Mesenchymal stem cell (in vitro differentiated cells and primary cell): Measurements from ENCODE around the gene LTB4R.
A peak's percentile ranks its signal among the peaks of the same experiment; 100 is the strongest.

ENCODE experiments used
- DNase-seq: peaks from one replicate; pipeline ENCODE4 v3.0.0-alpha.2; 2013
- H2AFZ ChIP-seq: one replicate; pipeline ENCODE4 v1.6.1; 2013; ENCODE audit warnings: low read depth, mild to moderate bottlenecking, control low read depth, inconsistent platforms, low read length, moderate library complexity
- H2AK5ac ChIP-seq: 2 replicates; pipeline ENCODE4 v1.6.1; 2013; ENCODE audit warnings: low read length, moderate library complexity, mild to moderate bottlenecking, inconsistent platforms; ENCODE audit not compliant: severe bottlenecking
- H2BK120ac ChIP-seq: one replicate; pipeline ENCODE4 v1.6.1; 2013; ENCODE audit warnings: low read depth, mild to moderate bottlenecking, inconsistent platforms, low read length, moderate library complexity
- H2BK12ac ChIP-seq, 2 experiments: one replicate each; pipeline ENCODE4 v1.6.1; 2013; ENCODE audit warnings: inconsistent platforms in 2 of 2, low read length in 2 of 2, mild to moderate bottlenecking in 2 of 2, moderate library complexity in 2 of 2, control low read depth in 1 of 2
- H2BK15ac ChIP-seq: one replicate; pipeline ENCODE4 v1.6.1; 2013; ENCODE audit warnings: mild to moderate bottlenecking, low read depth, inconsistent platforms; ENCODE audit not compliant: poor library complexity, severe bottlenecking
- H2BK5ac ChIP-seq: 2 replicates; pipeline ENCODE4 v1.6.1; 2013; ENCODE audit warnings: low read depth, mild to moderate bottlenecking, low read length, control low read depth, inconsistent platforms; ENCODE audit not compliant: poor library complexity, severe bottlenecking
- H3K14ac ChIP-seq, 2 experiments: one replicate each; pipeline ENCODE4 v1.6.1; 2013; ENCODE audit warnings: inconsistent platforms in 2 of 2, low read length in 2 of 2, control low read depth in 1 of 2, mild to moderate bottlenecking in 1 of 2, moderate library complexity in 1 of 2
- H3K18ac ChIP-seq, 2 experiments: one replicate each; pipeline ENCODE4 v1.6.1; 2013; ENCODE audit warnings: inconsistent platforms in 2 of 2, low read length in 2 of 2, control low read depth in 1 of 2, low read depth in 1 of 2, mild to moderate bottlenecking in 1 of 2
- H3K23ac ChIP-seq, 2 experiments: one replicate each; pipeline ENCODE4 v1.6.1; 2013; ENCODE audit warnings: inconsistent platforms in 2 of 2, low read length in 2 of 2, mild to moderate bottlenecking in 2 of 2, moderate library complexity in 2 of 2, control low read depth in 1 of 2
- H3K27ac ChIP-seq: 2 replicates; pipeline ENCODE4 v1.5.1; 2013; ENCODE audit warnings: mild to moderate bottlenecking, moderate library complexity, low read length, control low read depth, inconsistent platforms; ENCODE audit not compliant: poor library complexity, severe bottlenecking
- H3K27me3 ChIP-seq, 2 experiments: 2 replicates each; pipeline versions ENCODE4 v1.6.1 to v1.7.0; 2013; ENCODE audit warnings: low read length in 2 of 2, mild to moderate bottlenecking in 2 of 2, moderate library complexity in 2 of 2, control low read depth in 1 of 2, inconsistent platforms in 1 of 2; ENCODE audit not compliant: control insufficient read depth in 1 of 2, insufficient read depth in 1 of 2
- H3K36me3 ChIP-seq, 2 experiments: 2 replicates each; pipeline versions ENCODE4 v1.6.1 to v1.7.0; 2013; ENCODE audit warnings: low read length in 2 of 2, control low read depth in 1 of 2, inconsistent platforms in 1 of 2, low read depth in 1 of 2, mild to moderate bottlenecking in 1 of 2; ENCODE audit not compliant: insufficient read depth in 2 of 2, control insufficient read depth in 1 of 2
- H3K4ac ChIP-seq, 2 experiments: one replicate each; pipeline ENCODE4 v1.6.1; 2013; ENCODE audit warnings: inconsistent platforms in 2 of 2, low read length in 2 of 2, mild to moderate bottlenecking in 2 of 2, moderate library complexity in 2 of 2, control low read depth in 1 of 2, low read depth in 1 of 2
- H3K4me1 ChIP-seq: 2 replicates; pipeline ENCODE4 v1.6.1; 2013; ENCODE audit warnings: low read depth, low read length, control low read depth; ENCODE audit not compliant: control insufficient read depth, insufficient read depth
- H3K4me2 ChIP-seq: 2 replicates; pipeline ENCODE4 v1.6.1; 2013; ENCODE audit warnings: low read length, mild to moderate bottlenecking, inconsistent platforms; ENCODE audit not compliant: poor library complexity, severe bottlenecking
- H3K4me3 ChIP-seq, 2 experiments: 2 replicates each; pipeline versions ENCODE4 v1.5.1 to v1.7.0; 2013; ENCODE audit warnings: low read length in 2 of 2, mild to moderate bottlenecking in 2 of 2, control low read depth in 1 of 2, low read depth in 1 of 2; ENCODE audit not compliant: insufficient read depth in 1 of 2
- H3K79me1 ChIP-seq: replicated peaks from 2 replicates; pipeline ENCODE4 v1.6.1; 2013; ENCODE audit warnings: mild to moderate bottlenecking, control low read depth, low read length, inconsistent platforms; ENCODE audit not compliant: poor library complexity, severe bottlenecking
- H3K9ac ChIP-seq: 2 replicates; pipeline ENCODE4 v1.7.0; 2013; ENCODE audit warnings: mild to moderate bottlenecking, low read length, moderate library complexity
- H3K9me3 ChIP-seq: 2 replicates; pipeline ENCODE4 v1.7.0; 2013; ENCODE audit warnings: mild to moderate bottlenecking, low read length; ENCODE audit not compliant: control insufficient read depth
- H4K8ac ChIP-seq: one replicate; pipeline ENCODE4 v1.6.1; 2013; ENCODE audit warnings: inconsistent platforms, mild to moderate bottlenecking, low read length, moderate library complexity
- H4K91ac ChIP-seq: one replicate; pipeline ENCODE4 v1.6.1; 2013; ENCODE audit warnings: mild to moderate bottlenecking, low read length, inconsistent platforms
- WGBS: methylation state at CpG from one replicate; pipeline ENCODE4 v1.1.7; 2013; ENCODE audit warnings: mixed read lengths; 5-methylcytosine and 5-hydroxymethylcytosine counted together

Gene LTB4R

GRCh38 chr14:24293525-24293924 is 17.8 kb upstream of the LTB4R start:
- Histone ChIP-seq H3K9me3 (no peaks in the 10 kb centered on the region), H4K91ac (no peak overlapping the region), H3K27ac (no peak overlapping the region), H4K8ac (no peak overlapping the region), H3K79me1 (peaks cover 14% of the 10 kb centered on the region), H3K4me3 (no peak overlapping the region), H3K4me1 (peaks cover 5% of the 10 kb centered on the region), H2BK15ac (no peak overlapping the region), H3K4me2 (no peak overlapping the region), H2AFZ (no peak overlapping the region), H3K36me3 (peaks cover 41 to 69% of the 10 kb centered on the region in 2 experiments), H2BK120ac (no peak overlapping the region), H3K23ac (no peak overlapping the region), H3K18ac (no peak overlapping the region), H3K27me3 (no peaks in the 10 kb centered on the region), H2AK5ac (no peak overlapping the region), H3K9ac (no peak overlapping the region), H3K14ac (no peak overlapping the region), H2BK12ac (no peak overlapping the region), H3K4ac (no peak overlapping the region), H2BK5ac (no peak overlapping the region)
- no peak for DNase-seq
- WGBS = 85% methylated on average over 1 of the region's 2 CpGs

GRCh38 chr14:24296341-24297157 is 14.8 kb upstream of the LTB4R start:
- no peaks in the 10 kb centered on the region for H3K9me3 ChIP-seq
- peaks cover 17% of the 10 kb centered on the region for H3K4me1 ChIP-seq
- no peak overlapping the region for H3K23ac ChIP-seq
- no peak overlapping the region for H2AFZ ChIP-seq
- WGBS = 62% methylated on average over 10 of the region's 12 CpGs
- peak overlapping the region; percentile 31 to 40 for H2BK12ac ChIP-seq
- H3K4me2 ChIP-seq = no peak overlapping the region
- H3K4ac ChIP-seq = no peak overlapping the region
- H3K14ac ChIP-seq = no peak overlapping the region
- peak overlapping the region; percentile 3 for H3K27ac ChIP-seq
- H3K36me3 ChIP-seq = peaks cover 20 to 48% of the 10 kb centered on the region in 2 experiments
- H4K91ac ChIP-seq = no peak overlapping the region
- H2BK5ac ChIP-seq = no peak overlapping the region
- H3K9ac ChIP-seq = peak overlapping the region; percentile 65
- peak; percentile 96 for DNase-seq
- H2BK15ac ChIP-seq = no peak overlapping the region
- no peak overlapping the region for H2AK5ac ChIP-seq
- no peak overlapping the region for H2BK120ac ChIP-seq
- no peaks in the 10 kb centered on the region for H3K27me3 ChIP-seq
- no peak overlapping the region for H3K18ac ChIP-seq
- H3K4me3 ChIP-seq = peak overlapping the region in 1 of 2 experiments; percentile 15
- peaks cover 19% of the 10 kb centered on the region for H3K79me1 ChIP-seq
- H4K8ac ChIP-seq = peak overlapping the region; percentile 45

GRCh38 chr14:24297190-24297964 is 13.9 kb upstream of the LTB4R start:
- Histone ChIP-seq H3K4ac (no peak overlapping the region), H3K4me2 (no peak overlapping the region), H3K27me3 (no peaks in the 10 kb centered on the region)

GRCh38 chr14:24298892-24299254 is 12.4 kb upstream of the LTB4R start:
- H2BK15ac ChIP-seq = no peak overlapping the region
- H3K27ac ChIP-seq = peak overlapping the region; percentile 17
- H3K4me2 ChIP-seq = peak overlapping the region; percentile 76
- peak overlapping the region; percentile 95 for H3K9ac ChIP-seq
- no peak overlapping the region for H3K14ac ChIP-seq
- peak overlapping the region in 1 of 2 experiments; percentile 92 for H3K4ac ChIP-seq
- peak overlapping the region; percentile 78 for H4K8ac ChIP-seq
- H3K23ac ChIP-seq = no peak overlapping the region
- H4K91ac ChIP-seq = no peak overlapping the region
- peaks cover 27 to 51% of the 10 kb centered on the region in 2 experiments for H3K36me3 ChIP-seq
- H3K18ac ChIP-seq = peak overlapping the region in 1 of 2 experiments; percentile 4
- H3K4me1 ChIP-seq = peaks cover 17% of the 10 kb centered on the region
- peak; percentile 82 for DNase-seq
- H2BK12ac ChIP-seq = no peak overlapping the region
- H2AFZ ChIP-seq = peak overlapping the region; percentile 85
- H3K9me3 ChIP-seq = no peaks in the 10 kb centered on the region
- no peak overlapping the region for H2BK5ac ChIP-seq
- peak overlapping the region; percentile 90 to 99 for H3K4me3 ChIP-seq
- H2BK120ac ChIP-seq = no peak overlapping the region
- H3K79me1 ChIP-seq = peaks cover 33% of the 10 kb centered on the region
- 76% methylated on average over 7 of the region's 7 CpGs for WGBS
- no peaks in the 10 kb centered on the region for H3K27me3 ChIP-seq
- H2AK5ac ChIP-seq = no peak overlapping the region

More at GRCh38 chr14:24297190-24297964, 13.9 kb upstream of the LTB4R start:
- Histone ChIP-seq H3K27ac (no peak overlapping the region), H3K14ac (no peak overlapping the region), H2BK120ac (no peak overlapping the region), H2AK5ac (peak overlapping the region; percentile 55), H2BK12ac (no peak overlapping the region), H3K4me3 (no peak overlapping the region), H3K4me1 (peaks cover 17% of the 10 kb centered on the region), H3K9ac (peak overlapping the region; percentile 6), H4K91ac (no peak overlapping the region), H2BK5ac (no peak overlapping the region), H3K36me3 (peaks cover 20 to 48% of the 10 kb centered on the region in 2 experiments), H2AFZ (no peak overlapping the region), H3K18ac (no peak overlapping the region), H2BK15ac (no peak overlapping the region), H3K79me1 (peaks cover 25% of the 10 kb centered on the region), H4K8ac (no peak overlapping the region), H3K23ac (no peak overlapping the region), H3K9me3 (no peaks in the 10 kb centered on the region)
- WGBS = 58% methylated on average over 5 of the region's 5 CpGs
- DNase-seq = peak; percentile 60
